ENCODE measurements around the gene KANSL1L.

KANSL1L gene

GRCh38 chr2:210000464-210001324 lies 170.5 kb downstream of the KANSL1L start:
- DNase-seq (ENCODE audit: low read depth in 2 of 2) = no peak

- DNase-seq (ENCODE audit: low read depth in 2 of 2) = no peak
Measured at GRCh38 chr2:209998596-209998995, 172.6 kb downstream of the KANSL1L start.

DNA sequence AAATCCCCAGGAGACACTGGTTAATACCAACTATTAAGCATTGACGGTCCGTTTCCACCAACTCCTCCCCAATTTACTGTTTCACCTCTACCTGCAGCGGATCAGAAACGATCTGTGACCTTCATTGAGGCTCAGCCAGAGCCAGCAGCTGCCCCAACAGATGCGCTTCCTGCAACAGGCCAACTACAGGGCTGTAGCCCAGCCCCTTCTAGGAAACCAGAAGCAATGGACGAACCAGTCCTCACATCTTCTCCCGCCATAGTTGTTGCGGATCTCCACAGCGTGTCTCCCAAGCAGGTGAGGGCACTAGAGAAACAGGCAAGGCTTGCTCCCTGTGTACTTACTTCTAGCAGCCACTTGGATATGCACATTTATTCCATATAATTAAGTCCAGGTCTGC lies 177.2 kb downstream of the KANSL1L start:
- no peak for DNase-seq (ENCODE audit: low read depth in 2 of 2)

DNA sequence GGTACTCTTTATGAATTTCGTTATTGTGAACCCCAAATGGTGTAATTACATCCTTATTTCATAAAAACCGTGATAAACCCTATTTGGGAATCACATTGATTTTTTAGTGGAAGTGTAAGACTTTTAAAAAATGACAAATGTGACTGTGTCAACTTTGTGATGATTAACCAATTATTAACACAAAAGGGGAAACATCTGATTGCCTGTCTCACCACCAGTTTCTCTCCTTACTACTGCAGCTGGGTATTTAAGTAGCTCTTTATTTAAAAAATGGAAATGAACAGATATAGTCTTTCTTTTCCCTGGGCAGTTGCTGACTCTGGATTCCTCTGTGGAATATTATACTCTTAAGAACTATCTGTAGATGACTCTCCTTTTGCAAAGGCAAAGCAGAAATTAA lies 180.4 kb downstream of the KANSL1L start:
- no peak for DNase-seq (ENCODE audit: low read depth in 2 of 2)

GRCh38 chr2:209988010-209988409 lies 183.2 kb downstream of the KANSL1L start:
- no peak for DNase-seq (ENCODE audit: low read depth in 2 of 2)

- DNase-seq (ENCODE audit: low read depth in 2 of 2) = no peak
Measured at GRCh38 chr2:209986415-209986814, 184.8 kb downstream of the KANSL1L start.

- no peak for DNase-seq (ENCODE audit: low read depth in 2 of 2)
Measured at GRCh38 chr2:209985874-209986273, 185.3 kb downstream of the KANSL1L start.

GRCh38 chr2:209984291-209984690 lies 186.9 kb downstream of the KANSL1L start:
- DNase-seq (ENCODE audit: low read depth in 2 of 2) = no peak

- no peak for DNase-seq (ENCODE audit: low read depth in 2 of 2)
Measured at GRCh38 chr2:209977386-209978239, 193.6 kb downstream of the KANSL1L start.

DNA sequence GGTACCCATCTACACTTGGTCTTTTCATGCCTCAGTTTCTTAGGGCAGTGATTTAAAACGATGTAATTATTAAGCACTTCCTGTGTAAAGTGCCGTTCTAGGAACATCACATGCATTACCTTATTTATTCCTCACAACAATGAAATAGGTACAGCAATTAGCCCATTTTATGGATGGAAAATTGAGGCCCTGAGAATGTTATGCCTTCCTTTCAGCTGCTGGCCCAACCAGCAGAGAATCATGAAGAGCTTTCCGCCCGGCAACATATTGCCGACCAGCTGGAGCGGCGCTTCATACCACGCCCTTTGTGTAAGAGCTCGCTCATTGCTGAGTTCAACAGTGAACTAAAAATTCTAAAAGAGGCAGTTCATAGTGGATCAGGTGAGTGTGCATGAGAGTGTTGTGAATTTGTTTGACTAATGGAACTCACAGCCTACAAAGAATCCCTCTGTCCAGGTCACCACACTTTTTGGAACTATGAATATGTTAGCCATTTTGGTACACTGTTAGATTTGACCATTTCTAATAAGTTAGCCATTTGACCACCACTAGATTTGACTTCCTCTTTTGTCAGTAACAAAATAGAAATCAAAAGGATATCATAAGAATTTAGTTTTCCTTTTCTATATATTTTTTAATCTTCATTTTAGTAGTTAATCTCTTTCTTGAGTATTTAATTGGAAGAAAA lies 194.4 kb downstream of the KANSL1L start:
- DNase-seq (ENCODE audit: low read depth in 2 of 2) = no peak

DNA sequence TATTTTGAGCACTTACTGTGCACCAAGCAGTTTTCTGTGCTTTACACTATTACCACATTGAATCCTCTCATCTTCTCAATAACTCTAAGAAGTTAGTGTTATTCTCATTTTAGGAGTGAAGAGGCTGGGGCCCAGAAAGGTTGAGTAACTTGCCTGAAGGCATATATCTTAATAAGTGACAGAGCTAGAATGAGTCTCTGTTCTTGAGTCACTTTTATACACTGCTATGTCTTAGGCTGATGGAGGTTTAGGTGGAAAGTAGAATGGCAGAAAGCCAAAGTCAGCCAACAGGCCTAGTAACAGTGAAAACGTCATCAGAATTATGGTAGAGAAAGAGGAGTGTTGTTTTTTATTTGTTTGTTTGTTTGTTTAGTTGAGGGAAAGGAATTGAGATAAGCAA lies 196.6 kb downstream of the KANSL1L start:
- DNase-seq (ENCODE audit: low read depth in 2 of 2) = no peak

- no peak for DNase-seq (ENCODE audit: low read depth in 2 of 2)
Measured at GRCh38 chr2:209973328-209973727, 197.9 kb downstream of the KANSL1L start.

Data from stimulated activated CD8-positive, alpha-beta memory T cell treated with anti-CD3 and anti-CD28 coated beads, Interleukin-2, amount 100 ng/mL, for 1 hour (primary cell).